GM19193 (cell line): Measurements from ENCODE around the gene EMILIN2.
A peak's percentile ranks its signal among the peaks of the same experiment; 100 is the strongest.

Source experiments
- POLR2A ChIP-seq: IDR thresholded peaks from 4 replicates; pipeline ENCODE4 v1.6.1; 2011; ENCODE audit not compliant: insufficient read depth, insufficient read length; ENCODE audit errors: extremely low read depth

The EMILIN2 gene

GRCh38 chr18:2846636-2847316 is at the start of gene EMILIN2:
TSS of gene EMILIN2 (plus strand) at chr18:2847006. CDS start at chr18:2847189, 183 bp downstream.
- TF ChIP-seq POLR2A = peak; percentile 27

DNA sequence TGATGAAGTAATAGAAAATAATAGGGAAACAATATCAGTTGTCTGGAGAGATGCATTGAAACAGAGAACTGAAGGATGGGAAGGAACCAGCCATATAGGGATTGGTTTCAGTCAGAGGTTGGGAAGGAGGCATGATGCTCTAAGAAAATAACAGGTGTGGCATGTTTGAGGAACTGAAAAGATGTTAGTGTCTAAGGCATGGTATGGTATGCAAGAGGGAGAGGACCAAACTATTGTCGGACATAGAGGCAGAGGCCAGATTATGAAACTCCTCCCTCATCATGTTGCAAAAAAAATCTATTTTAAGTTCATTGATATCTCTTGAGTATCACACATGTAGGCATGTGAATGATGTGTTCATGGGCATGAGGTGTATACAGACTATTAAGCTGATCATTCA is 48.9 kb upstream of the EMILIN2 start:
- no peak for TF ChIP-seq POLR2A

DNA sequence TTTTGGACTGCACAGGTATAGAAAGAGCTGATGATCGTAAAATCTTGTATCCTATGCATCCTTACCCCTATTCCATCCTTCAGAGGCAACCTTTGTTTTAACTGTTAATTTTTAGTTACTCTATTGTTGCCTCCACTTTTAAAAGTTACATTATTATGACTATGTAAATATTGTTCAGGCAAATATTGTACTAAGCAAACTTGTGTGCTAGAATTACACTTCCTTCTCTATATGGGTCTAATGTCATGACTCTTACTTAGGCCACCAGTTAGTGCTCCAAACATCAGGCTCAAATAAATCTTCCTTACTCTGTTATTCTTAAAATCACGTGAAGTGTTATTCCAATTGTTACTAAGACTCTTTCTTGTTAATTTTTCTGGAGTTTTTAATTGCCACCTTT is 47.4 kb upstream of the EMILIN2 start:
- no peak for TF ChIP-seq POLR2A

GRCh38 chr18:2805970-2806943 is 40.5 kb upstream of the EMILIN2 start:
- TF ChIP-seq POLR2A = no peak

GRCh38 chr18:2811416-2811815 is 35.4 kb upstream of the EMILIN2 start:
- no peak for TF ChIP-seq POLR2A

DNA sequence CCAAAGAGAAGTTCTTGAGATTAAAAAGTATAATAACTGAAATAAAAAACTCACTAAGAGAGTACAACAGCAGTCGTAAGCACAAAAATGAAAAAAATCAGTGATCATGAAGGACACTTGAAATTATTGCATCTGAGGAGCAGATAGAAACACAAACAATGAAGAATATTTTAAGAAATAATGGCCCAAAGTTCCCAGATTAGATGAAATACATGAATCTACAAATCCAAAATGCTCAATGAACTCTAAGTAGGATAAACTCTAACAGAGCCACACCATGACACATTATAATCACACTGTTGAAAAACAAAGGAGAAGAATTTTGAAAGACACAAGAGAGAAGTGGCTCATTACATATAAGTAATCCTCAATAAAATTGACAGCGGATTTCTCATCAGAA is 31.9 kb upstream of the EMILIN2 start:
- no peak for TF ChIP-seq POLR2A

DNA sequence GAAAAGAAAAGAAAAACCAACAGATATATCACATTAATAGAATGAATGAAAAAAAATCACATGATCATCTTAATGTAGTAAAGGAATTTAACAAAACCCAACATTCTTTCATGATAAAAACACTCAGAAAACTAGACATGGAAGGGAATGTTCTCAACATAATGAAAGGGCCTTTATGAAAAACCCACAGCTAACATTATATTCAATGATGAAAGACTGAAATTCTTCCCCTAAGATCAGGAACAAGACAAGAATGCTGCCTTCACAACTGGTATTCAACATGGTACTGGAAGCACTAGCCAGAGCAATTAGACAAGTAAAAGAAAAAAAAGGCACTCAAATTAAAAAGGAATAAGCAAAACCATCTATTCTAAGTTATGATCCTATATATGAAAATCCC is 28.5 kb upstream of the EMILIN2 start:
- TF ChIP-seq POLR2A = no peak

DNA sequence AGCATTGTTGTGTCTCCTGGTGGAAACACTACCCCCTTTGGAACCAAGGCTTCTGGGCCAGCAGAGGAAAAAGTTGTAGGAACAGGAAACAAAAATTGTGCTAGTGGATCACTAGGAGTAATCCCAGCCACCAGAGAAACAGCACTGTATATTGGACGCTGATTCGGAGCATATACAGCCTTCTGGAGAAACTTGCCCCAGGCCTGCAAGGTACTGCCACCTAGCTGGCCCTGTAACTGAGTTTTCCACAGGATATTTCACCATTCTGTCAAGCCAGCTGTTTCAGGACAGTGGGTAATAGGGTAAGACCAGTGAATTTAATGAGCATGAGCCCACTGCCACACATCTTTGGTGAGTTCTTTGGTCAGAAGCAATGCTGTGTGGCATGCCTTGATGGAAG is 25.1 kb upstream of the EMILIN2 start:
- TF ChIP-seq POLR2A = no peak

DNA sequence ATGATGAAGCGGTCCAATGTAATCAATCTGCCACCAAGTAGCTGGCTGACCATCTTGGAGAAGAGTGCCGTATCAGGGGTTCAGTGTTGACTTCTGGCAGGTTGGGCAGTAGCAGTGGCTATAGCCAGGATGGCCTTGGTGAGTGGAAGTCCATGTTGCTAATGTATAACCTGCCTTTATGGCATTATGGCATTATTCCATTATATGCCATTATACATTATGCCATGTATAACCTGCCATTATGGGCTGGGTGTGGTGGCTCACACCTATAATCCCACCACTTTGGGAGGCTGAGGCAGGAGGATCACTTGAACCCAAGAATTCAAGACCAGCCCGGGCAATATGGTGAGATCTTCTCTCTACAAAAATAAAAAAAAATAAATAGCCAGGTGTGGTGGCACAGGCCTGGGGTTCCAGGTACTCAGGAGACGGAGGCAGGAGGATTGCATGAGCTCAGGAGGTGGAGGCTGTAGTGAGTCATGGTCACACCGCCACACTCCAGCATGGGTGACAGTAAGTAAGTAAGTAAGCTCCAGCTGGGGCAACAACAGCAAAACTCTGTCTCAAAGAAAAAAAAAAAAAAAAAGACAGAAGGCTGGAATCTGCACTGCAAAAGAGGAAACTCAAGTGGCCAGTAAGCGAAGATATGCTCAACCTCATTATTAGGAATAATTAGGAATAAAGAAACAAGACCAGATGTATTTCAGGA is 24.4 kb upstream of the EMILIN2 start:
- TF ChIP-seq POLR2A = no peak

DNA sequence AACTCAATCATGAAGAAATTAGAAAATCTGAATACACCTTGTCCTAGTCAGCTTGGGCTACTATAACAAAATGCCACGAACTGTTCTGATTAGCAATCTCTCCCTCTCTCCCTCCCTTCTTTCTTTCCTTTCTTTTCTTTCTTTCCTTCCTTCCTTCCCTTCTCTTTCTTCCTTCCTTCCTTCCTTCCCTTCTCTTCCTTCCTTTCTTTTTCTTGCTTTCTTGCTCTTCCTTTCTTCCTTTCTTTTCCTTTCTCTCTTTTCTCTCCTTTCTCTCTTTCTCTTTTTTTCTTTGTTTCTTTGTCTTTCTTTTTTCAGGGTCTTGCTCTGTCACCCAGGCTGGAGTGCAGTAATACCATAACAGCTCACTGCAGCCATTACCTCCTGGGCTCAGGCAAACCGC is 23.6 kb upstream of the EMILIN2 start:
- no peak for TF ChIP-seq POLR2A

GRCh38 chr18:2823966-2824365 is 22.8 kb upstream of the EMILIN2 start:
- TF ChIP-seq POLR2A = no peak

DNA sequence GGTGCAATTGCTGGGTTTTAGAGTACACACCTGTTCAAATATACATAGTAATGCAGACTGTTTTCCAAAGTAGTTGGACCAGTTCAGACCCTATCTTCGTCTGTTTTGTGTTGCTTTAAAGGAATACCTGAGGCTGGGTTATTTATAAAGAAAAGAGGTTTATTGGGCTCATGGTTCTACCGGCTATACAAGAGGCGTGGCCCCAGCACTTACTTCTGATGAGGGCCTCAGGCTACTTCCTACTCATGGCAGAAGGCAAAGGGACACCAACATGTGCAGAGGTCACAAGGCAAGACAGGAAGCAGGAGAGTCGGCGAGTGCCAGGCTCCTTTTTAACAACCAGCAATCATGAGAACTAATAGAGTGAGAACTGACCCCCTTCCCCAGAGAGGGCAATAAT is 21.9 kb upstream of the EMILIN2 start:
- no peak for TF ChIP-seq POLR2A

DNA sequence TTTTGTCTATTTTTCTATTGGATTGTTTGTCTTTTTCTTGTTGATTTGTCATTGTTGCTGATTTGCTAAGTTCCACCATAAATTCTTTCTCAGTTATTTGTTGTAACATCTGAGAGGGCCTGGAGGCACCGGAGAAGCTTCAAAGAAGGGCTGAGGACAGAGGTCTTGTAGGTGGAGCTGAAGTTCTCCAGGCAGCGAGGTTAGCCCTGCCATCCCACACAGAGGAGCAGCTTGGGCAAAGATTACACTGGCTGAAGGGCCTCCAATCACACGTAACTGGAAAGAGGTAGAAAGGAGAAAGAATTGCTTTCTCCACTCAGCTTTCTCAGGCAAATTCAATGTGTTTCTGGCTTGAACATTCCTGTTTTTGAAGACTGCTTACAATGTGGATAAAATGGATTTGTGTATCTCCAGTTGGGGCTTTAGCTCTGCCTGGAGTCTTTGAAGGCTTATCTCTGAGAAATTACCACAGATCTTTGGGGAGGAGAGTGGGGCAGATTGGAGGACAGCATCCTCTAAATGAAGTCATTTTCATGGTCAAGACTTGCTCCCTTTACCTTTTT is 21.1 kb upstream of the EMILIN2 start:
- TF ChIP-seq POLR2A = no peak

- no peak for TF ChIP-seq POLR2A
Observed at GRCh38 chr18:2826581-2826980, 20.2 kb upstream of the EMILIN2 start.

GRCh38 chr18:2827061-2827460 is 19.7 kb upstream of the EMILIN2 start:
- no peak for TF ChIP-seq POLR2A

GRCh38 chr18:2839202-2839601 is 7.6 kb upstream of the EMILIN2 start:
- no peak for TF ChIP-seq POLR2A

DNA sequence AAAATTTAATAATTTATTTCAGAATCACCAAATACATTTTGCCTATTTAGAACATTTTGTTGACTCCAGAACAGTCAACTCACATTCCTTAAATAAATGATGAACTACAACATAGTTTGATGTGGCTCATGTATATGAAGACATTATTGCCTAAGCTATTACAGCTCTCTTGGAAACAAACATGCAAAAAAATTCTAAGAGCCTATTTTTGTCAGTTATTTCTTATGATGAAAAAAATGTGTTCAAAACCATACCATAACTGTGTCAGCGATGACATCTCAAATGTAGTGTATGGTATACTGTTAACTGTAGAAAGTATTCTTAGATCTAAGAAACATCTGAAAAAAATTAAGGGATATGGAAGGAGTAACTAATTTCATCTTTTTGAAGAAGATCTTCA is 6.3 kb upstream of the EMILIN2 start:
- TF ChIP-seq POLR2A = no peak
